ENCODE results near the gene SETBP1. TPM values are rescaled to one million over a fixed set of nuclear protein-coding genes. Genes with fewer than 3 reads are reported as not detected.

The SETBP1 gene
- total RNA-seq, 2 donors from 2014 or later = 59.5 to 76.9 TPM

DNA sequence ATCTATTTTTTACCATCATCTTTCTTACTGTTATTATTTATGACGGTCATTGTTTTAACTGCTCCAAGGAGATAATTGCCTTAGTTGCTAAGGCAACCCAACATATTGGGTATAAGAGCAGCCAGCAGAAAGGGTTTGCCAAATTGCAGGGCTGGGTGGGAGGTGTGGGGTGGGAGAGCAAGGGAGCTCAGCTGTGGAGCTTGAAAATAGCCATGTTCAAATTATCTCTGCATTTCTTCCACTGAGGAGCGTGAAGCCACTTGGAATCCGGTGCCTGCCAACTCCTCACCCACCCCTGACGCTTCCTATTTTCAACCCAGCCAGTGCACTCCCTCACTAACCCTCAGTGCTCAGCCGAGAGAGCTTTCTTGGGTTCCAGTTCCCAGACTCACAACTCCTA is 60.8 kb downstream of the SETBP1 start:
- DNase-seq (ENCODE audit: low spot score) = no peak
- intact Hi-C loops (cut with DNase I) = no loop called here

DNA sequence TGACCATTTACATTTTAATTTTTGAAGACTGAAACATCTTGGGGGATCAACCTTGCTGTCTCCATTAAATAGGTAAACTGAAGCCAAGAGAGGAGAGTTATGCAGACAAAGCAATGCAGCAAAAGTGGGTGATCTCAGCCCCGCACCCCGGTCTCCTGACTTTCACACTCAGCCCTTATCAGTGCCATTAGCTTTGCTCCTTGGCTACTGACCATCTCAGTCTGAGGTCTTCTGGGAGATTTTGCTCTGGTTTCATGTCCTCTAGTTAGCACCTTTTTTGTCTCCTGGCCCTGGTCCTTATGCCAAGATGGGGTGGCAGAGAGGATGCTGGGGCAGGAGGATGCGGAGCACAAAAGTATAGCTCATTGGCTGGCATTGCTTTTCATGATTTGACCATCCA is 61.4 kb downstream of the SETBP1 start:
- intact Hi-C loops (cut with DNase I) = no loop called here
- no peak for DNase-seq (ENCODE audit: low spot score)

DNA sequence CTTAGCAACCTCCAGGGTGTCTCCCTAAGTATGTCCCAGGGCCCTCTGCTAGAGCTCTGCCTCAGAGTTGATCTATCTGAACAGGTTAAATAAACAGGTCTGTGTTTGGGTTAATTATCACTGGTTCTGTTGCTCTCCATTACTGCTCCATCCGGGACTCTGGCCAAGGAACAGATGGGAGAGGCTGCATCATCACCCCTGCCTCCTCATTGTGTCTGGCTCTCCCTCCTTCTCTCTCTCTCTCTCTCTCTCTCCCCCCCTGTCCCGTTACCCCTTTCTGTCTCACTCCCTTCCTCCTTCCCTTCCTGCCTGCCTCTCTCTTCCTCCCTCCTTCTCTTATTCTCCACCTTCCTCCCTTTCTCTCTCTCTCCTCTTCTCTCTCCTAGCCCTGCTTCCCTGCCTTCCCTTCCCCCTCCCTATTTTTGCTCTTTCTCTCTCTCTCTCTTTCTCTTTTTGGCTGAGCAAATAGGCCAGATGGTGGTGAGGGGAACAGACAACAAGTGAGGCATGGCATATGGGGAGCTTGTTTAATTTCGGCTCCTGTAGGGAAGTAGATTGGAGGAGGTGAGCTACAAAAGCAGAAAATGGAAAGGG is 62.1 kb downstream of the SETBP1 start:
- no peak for DNase-seq (ENCODE audit: low spot score)
- intact Hi-C loops (cut with DNase I) = no loop called here

DNA sequence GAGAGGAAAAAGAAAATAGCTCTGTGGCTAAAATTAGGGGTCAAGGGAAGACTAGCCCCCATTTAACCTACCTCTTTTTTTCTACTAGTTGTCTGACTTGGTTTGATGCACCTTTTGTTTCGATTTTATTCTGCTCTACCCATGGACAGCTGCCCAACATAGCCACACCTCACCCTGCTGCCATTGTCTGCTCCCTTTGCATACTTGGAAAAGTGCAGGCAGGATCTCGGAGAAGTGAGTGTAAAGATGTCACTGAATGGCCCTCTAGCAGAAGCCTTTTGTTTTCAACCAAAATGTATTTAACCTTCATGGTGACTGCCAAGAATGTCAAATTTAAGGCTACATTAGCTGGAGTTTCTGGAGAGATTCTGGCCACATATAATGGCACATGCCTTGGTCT is 62.9 kb downstream of the SETBP1 start:
- DNase-seq (ENCODE audit: low spot score) = no peak
- intact Hi-C loops (cut with DNase I) = no loop called here

DNA sequence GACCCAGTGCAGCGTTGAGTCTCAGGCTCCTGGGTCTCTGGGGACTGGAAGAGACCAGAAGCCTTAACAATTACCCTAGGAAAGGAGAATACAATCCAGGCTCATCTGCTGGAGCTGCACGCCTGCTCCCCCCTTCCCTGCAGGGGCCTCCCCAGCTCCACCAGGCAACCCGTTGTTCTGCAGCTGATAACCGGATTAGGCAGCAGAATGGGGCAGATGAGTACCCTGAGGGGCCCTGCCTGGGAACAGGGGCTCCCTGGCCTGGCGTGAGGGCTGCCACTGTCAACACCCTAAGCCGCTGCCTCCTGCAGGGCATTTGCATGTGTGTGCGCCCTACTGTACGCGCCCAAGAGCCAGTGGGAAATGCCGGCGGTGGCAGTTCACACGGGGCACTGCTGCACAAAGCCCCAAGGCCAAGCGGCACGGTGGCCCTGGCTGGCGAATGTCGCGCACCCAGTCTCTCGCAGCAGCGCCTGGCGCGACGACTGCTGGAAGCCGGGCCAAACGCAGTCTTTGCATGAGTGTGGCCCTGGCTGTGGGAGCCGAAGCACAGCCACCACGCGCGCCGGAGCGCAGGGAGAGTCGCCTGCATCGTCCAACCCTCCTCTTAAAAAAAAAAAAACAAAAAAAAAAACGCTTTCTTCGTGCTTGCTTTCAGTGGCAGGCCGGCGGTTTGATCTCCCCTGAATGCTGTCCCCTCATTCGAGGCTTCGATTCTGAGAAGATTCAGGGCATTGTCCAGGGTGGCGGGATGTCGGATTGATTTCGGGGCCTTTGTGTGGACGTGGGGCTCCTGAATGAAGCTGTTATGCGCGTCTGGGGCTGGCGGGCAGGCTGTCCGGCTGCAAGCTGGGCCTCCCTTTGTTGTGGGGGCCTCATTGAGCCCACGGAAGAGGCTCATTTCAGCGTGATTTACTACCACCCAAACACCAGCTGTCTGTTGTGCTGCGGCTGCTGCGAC is 63.8 kb downstream of the SETBP1 start:
- no peak for DNase-seq (ENCODE audit: low spot score)
- intact Hi-C loops (cut with DNase I) = no loop called here

DNA sequence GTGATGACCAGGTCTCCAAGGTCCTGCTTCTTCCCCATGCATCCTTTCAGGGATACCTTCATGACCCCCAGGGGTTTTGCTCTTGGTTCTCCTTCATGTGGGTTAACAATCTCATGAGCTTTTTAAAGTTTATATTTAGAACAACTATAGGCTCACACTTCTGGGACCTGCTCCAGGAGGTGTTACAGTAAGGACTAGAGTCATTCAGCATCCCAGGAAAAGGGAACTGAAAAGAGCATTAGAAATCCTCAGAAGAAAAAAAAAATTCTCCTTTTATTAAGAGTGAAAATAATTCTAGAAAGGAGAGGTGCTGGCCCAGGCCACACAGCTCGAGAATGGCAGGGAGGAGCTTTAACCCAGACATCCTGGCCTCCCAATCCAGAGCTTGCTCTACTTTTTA is 66.5 kb downstream of the SETBP1 start:
- intact Hi-C loops (cut with DNase I) = no loop called here

DNA sequence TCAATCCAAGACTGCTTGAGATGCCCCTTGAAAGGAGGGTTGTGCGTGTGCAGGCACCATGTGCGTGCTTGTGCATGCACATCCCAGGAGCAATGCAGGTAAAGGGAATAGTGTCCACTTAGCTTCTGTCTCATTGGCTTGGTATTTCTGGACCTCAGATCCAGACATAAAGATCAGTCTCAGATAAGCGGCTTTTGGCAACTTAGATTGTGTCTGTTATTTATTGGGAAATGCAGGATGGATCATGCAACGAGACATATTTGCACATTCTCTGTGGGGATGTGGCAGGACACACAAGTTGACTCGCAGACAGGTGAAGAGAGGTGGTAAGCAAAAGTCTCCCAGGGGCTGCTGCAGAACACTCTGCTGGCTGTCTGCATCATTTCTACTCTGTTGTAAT is 67.9 kb downstream of the SETBP1 start:
- no peak for DNase-seq (ENCODE audit: low spot score)
- intact Hi-C loops (cut with DNase I) = no loop called here

More for the DNA sequence above, 66.5 kb downstream of the SETBP1 start:
- no peak for DNase-seq (ENCODE audit: low spot score)

DNA sequence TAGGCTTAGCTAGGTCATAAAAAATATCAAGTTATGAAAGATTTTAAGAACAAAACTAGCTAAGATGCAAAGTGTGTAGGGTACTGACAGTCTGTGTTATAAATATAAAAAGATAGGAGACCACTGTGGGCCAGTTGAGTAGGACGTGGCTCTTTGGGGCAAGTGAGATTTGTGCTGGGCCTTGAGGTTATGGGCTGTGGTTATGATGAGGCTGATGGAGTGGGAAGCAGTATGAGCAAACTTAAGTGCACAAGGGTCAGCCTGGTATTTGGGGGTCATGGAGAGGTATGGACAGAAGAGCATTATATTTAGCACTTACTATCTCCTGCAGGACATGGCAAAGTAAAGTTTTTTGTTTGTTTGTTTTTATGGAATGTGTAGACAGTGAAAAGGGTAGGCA is 70.1 kb downstream of the SETBP1 start:
- no peak for DNase-seq (ENCODE audit: low spot score)
- intact Hi-C loops (cut with DNase I) = no loop called here

- DNase-seq (ENCODE audit: low spot score) = no peak
- intact Hi-C loops (cut with DNase I) = no loop called here
These were observed 73.9 kb downstream of the SETBP1 start for GRCh38 chr18:44754567-44754966.

DNA sequence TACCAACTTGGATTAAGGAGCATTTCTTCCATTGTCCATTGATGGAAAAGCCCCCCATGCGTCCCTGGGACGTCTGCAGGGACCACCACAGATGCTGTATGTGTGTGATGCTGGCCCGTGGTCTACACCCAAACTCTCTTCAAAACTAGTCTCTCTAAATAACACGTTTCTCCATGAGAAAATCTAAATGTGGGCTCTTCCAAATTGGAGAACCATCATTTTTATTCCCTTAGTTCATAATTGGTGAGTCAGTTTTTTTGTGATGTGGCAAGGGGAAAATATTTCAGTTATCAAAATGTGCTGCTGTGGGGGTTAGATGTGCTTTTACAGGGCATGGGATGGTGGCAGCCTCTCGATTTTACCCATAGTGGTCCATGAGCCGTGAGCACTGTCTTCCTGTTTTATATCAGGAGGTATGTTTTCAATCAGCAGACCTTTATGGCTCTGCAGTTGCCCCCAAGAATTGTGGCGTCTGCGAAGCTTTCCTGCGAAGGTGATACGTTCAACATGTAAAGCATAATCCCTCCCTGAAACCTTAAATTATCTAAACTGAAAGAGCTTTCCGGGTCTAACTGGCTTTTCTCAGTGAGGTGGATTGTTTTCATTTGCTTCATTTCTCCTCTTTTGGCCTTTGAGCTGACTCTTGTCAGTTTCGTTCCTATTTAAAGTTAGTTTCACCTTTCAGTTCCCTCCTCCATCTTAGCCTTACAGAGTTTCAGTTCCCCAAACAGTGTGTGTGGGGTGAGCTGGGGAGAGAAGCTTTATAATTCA is 78.4 kb downstream of the SETBP1 start:
- intact Hi-C loops (cut with DNase I) = no loop called here
- DNase-seq (ENCODE audit: low spot score) = no peak

DNA sequence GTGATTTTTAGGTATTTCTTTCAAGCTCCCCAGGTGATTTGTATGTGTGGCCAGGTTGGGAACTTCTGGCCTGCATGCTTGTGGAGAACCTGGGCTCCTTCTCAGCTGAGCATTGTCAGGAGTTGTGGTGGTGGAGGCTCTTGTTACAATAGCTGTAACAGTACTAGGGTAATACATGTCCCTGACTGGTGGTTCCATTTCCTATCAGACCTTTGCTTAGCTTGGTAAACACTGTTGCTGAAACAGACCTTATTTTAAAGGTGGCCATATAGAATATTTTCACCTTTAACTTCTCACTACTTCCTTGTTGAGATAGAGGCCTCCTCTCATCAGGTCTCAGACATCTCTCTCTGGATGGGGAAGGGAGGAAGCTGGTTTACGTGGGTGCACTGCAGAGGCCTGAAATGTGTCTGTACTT is 79.2 kb downstream of the SETBP1 start:
- intact Hi-C loops (cut with DNase I) = no loop called here
- no peak for DNase-seq (ENCODE audit: low spot score)

GRCh38 chr18:44761812-44762211 is 81.1 kb downstream of the SETBP1 start:
- no peak for DNase-seq (ENCODE audit: low spot score)
- intact Hi-C loops (cut with DNase I) = no loop called here

GRCh38 chr18:44763327-44763726 is 82.6 kb downstream of the SETBP1 start:
- DNase-seq (ENCODE audit: low spot score) = no peak
- intact Hi-C loops (cut with DNase I) = no loop called here

- intact Hi-C loops (cut with DNase I) = loop anchor here in 1 of 2 donors (5.0 kb wide), 1 partner anchor 1412 kb away; no protein-coding TSS in a partner anchor
- DNase-seq (ENCODE audit: low spot score) = no peak
These were observed 84.2 kb downstream of the SETBP1 start for GRCh38 chr18:44764863-44765262.

GRCh38 chr18:44765456-44765855 is 84.8 kb downstream of the SETBP1 start:
- intact Hi-C loops (cut with DNase I) = loop anchor here in 1 of 2 donors (5.0 kb wide), 1 partner anchor 1412 kb away; no protein-coding TSS in a partner anchor
- no peak for DNase-seq (ENCODE audit: low spot score)

DNA sequence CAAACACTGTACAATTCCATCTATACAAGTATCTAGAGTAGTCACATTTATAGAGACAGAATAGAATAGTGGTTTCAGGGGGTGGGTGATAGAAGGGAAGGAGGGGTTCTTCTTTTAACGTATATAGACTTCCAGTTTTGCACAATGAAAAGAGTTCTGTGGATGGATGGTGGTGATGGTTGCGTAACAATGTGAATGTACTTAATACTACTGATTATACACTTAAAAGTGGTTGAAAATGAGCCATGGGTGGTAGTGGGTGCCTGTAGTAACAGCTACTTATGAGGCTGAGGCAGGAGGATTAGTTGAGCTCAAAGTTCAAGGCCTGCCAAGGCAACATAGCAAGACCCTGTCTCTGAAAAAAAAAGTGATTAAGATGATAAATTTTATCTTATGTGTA is 85.8 kb downstream of the SETBP1 start:
- DNase-seq (ENCODE audit: low spot score) = no peak
- intact Hi-C loops (cut with DNase I) = loop anchor here in 1 of 2 donors (5.0 kb wide), 1 partner anchor 1411 kb away; no protein-coding TSS in a partner anchor

DNA sequence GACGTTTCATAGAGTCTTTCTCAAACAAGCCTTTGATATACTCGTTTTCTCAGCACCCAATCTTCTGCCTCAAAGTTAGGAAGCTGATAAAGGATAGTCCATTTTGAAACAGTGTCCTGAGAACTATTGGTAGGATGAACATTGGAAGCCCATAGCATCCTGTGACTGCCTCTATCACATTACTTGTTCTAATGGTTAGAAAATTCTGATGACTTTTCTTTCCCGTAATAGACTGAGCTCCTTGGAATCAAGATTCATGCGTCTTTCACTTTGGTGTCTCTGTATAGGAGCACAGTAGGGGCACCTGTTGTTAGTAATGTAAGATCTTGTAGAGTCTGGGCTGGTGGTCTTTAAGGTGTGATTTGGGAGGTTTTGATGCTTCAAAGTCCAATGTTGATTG is 87.1 kb downstream of the SETBP1 start:
- DNase-seq (ENCODE audit: low spot score) = no peak
- intact Hi-C loops (cut with DNase I) = loop anchor here in 1 of 2 donors (5.0 kb wide), 1 partner anchor 1409 kb away; no protein-coding TSS in a partner anchor

DNA sequence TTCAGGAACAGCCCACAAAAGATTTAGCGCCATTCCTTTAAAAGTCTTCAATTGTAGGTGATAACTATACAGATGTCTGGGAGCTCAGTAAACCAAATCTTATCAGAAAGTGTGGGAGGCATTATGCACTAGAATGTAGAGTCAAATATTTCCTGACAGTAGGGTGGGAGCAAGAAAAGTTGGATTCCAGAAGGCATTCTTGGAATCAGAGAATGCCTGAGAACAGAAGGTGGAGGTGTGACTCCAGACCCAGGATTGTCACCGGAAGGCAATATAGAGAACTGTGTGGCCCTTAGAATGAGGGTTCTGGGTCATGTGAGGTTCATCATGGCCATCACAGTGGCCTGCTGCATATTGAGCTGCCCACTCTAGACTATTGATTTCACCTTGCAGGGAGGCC is 90.0 kb downstream of the SETBP1 start:
- no peak for DNase-seq (ENCODE audit: low spot score)
- intact Hi-C loops (cut with DNase I) = no loop called here

DNA sequence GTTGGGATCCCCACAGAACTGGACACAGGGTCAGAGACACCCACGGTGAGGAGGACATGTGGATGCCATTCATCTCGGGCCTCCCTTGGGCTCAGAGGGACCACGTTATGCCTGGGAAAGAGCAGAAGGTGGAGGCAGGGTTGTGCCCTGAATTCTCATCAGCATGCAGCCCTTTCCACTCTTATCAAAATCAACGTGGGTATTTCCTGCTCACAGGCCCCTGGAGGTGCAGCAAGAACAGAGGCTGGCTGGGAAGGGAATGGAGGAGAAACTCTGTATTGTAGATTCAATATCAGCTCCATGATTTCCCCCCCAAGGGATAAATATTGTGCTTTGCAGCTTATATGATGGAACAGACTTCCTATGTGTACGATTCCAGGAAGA is 90.9 kb downstream of the SETBP1 start:
- DNase-seq (ENCODE audit: low spot score) = no peak
- intact Hi-C loops (cut with DNase I) = no loop called here

Data from posterior vena cava (tissue), 2 donors.